Measurements from ENCODE around the gene NPAS3. TPM values are rescaled to one million over a fixed set of nuclear protein-coding genes. Genes with fewer than 3 reads are reported as not detected.

The NPAS3 gene
- total RNA-seq, 1 experiment from 2014 or later: not detected

DNA sequence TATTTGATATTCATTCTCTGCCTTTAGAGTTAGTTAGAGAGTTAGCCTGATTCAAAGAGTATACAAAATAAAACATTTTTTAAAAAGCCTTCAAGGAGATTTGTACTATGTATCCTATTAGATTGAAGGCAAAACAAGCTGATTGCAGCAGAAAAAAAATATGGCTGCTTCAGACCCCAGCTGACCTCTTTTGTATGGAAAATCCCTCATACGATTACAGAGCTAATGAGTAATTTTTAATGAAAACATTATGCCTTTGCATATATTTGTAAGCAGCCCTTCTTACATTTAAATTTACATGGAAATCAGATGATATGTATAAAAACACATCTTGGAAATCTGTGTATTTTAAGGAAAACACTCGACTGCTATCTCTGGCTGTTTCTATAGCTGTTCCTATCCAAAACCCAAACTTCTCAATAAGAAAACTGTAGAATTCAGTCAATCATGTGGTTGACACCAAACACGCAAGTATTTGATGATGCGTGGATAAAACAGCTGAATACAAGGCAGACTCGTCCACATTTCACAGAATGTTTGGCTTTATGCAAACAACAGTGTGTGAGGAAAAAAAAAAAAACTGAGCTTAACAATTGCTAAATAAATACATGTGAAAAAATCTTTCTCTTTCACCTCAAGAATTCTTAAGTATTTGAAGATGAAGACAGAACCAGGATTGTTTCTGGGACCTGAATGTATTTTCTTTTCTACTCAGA is 736.9 kb downstream of the NPAS3 start (continued):
- TF ChIP-seq REST (IDR thresholded peaks at IDR 0.05; ENCODE audit: low read depth): no peak

DNA sequence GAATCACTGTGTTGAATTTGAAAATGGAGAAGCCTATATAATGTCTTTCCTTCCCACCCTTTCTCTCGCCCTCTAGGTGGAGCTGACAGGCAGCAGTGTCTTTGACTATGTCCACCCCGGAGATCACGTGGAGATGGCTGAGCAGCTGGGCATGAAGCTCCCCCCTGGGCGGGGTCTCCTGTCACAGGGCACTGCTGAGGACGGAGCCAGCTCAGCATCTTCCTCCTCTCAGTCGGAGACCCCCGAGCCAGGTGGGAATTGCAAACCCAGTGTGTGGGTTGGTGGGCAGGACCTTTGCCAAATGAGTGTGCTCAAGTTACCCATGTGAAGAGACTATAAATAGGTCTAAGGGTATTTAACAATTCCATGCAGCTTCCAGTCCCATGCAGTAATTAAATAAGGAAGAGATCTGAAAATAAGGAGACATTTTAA is 737.5 kb downstream of the NPAS3 start:
- ATAC-seq (peak; percentile 97), DNase-seq (ENCODE audit: low read depth, low spot score) (peak; percentile 16)
- Histone ChIP-seq H3K36me3 (ENCODE audit: control insufficient read depth in 1 of 2, insufficient read depth in 2 of 2, low read length in 2 of 2) (no peaks in the 10 kb centered on the region), H3K4me1 (ENCODE audit: control insufficient read depth in 1 of 2, insufficient read depth in 2 of 2, low read length in 2 of 2) (no peaks in the 10 kb centered on the region), H3K27ac (ENCODE audit: low read depth, low read length) (no peak overlapping the region), H2AFZ (ENCODE audit: low read depth, low read length, poor library complexity, severe bottlenecking) (no peak overlapping the region), H3K4me3 (replicated peaks in 1 of 2; ENCODE audit: low read depth in 1 of 2, low read length in 2 of 2) (no peak overlapping the region), H3K4me2 (ENCODE audit: low read length) (peak overlapping the region; percentile 29), H3K9me2 (ENCODE audit: insufficient read depth) (no peaks in the 10 kb centered on the region), H4K20me1 (ENCODE audit: insufficient read depth) (no peaks in the 10 kb centered on the region), H3K9ac (ENCODE audit: low read length) (no peak overlapping the region), H3K27me3 (ENCODE audit: insufficient read depth, low read length) (no peaks in the 10 kb centered on the region; the same call in 1 of the 2 replicates), H3K9me3 (ENCODE audit: control insufficient read depth in 1 of 2, insufficient read depth in 1 of 2, low read depth in 1 of 2, low read length in 2 of 2) (no peaks in the 10 kb centered on the region), H3K79me2 (ENCODE audit: insufficient read depth, low read length) (no peaks in the 10 kb centered on the region)
- BruUV-seq (replicated peaks): no TSS peak
- ChIA-PET POLR2A (no interaction called here), RAD21 (ENCODE audit: low non-redundant PET in 1 of 2, low total read pairs in 2 of 2, uncharacterized antibody in 2 of 2, unreplicated experiment in 2 of 2) (interaction anchor here in 1 of 2 experiments (0.5 kb wide), 1 partner anchor 113 kb away, joined by 3 read pairs; no protein-coding TSS in a partner anchor), CTCF (interaction anchor here (0.9 to 1.8 kb wide), 4 partner anchors 19 to 422 kb away, joined by 3 to 11 read pairs (median 4); no protein-coding TSS in a partner anchor)
- intact Hi-C loops (cut with micrococcal nuclease): loop anchor here (1.0 to 10.0 kb wide), 2 partner anchors 116 to 419 kb away; no protein-coding TSS in a partner anchor
- TF ChIP-seq, protein P1, sequence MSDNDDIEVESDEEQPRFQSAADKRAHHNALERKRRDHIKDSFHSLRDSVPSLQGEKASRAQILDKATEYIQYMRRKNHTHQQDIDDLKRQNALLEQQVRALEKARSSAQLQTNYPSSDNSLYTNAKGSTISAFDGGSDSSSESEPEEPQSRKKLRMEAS (IDR thresholded peaks at IDR 0.05): peak; percentile 45; the same call in 1 of the 2 replicates
- peak; percentile 42; the same call in 1 of the 2 replicates for TF ChIP-seq RAD21 (IDR thresholded peaks at IDR 0.05; ENCODE audit: low read depth)
- TF ChIP-seq POLR2A (IDR thresholded peaks at IDR 0.05; ENCODE audit: borderline replicate concordance, extremely low read depth, insufficient read depth, insufficient read length): no peak
- TF ChIP-seq CTCF (IDR thresholded peaks at IDR 0.05 in 2 of 3, conservative IDR thresholded peaks at IDR 0.05 in 1 of 3; ENCODE audit: borderline replicate concordance in 1 of 3, insufficient read depth in 1 of 3, low read depth in 2 of 3, low read length in 2 of 3): peak; percentile 18 to 54 (median 54); a peak in 4 of 6 replicates
